SK-N-SH (cell line): ENCODE data around the gene SKI. TPM values are rescaled to one million over a fixed set of nuclear protein-coding genes. Genes with fewer than 3 reads are reported as not detected.

Source experiments
- CTCF ChIA-PET: fragments of 300-600, 350-600 bp; formaldehyde crosslinking; extraction: SDS; loops from one replicate; lab custom pipeline; 2021; lab: Yijun Ruan, JAX
- POLR2A ChIA-PET: fragments of 350-600 bp; sonication (Branson Sonifier 250); formaldehyde crosslinking; extraction: SDS; loops from one replicate; lab custom pipeline; 2020; ENCODE audit warnings: antibody characterized with exemption, inconsistent platforms; lab: Yijun Ruan, JAX
- DNase-seq: peaks from one replicate; pipeline ENCODE4 v3.0.0; 2012
- H2AFZ ChIP-seq: fragments of 200-600 bp; sonication (generic); 2 replicates; pipeline ENCODE4 v1.8.1; 2016; ENCODE audit warnings: antibody characterized with exemption, mild to moderate bottlenecking, low read depth
- H3F3A ChIP-seq: fragments of 200-600 bp; sonication (generic); replicated peaks from 2 replicates; pipeline ENCODE3; 2016; ENCODE audit warnings: antibody characterized with exemption, mild to moderate bottlenecking; ENCODE audit not compliant: insufficient read depth
- H3K27ac ChIP-seq, 2 experiments: fragments of 200-500 bp in 1 of 2; fragments of 200-600 bp in 1 of 2; sonication (Bioruptor generic) in 1 of 2; sonication (generic), shearing (Covaris generic) in 1 of 2; 2 replicates each; pipeline versions ENCODE4 v1.5.1 to v1.6.1; 2014 to 2016; ENCODE audit warnings: low read depth in 2 of 2, inconsistent platforms in 1 of 2, low read length in 1 of 2, mild to moderate bottlenecking in 1 of 2, mixed read lengths in 1 of 2
- H3K27me3 ChIP-seq: fragments of 200-600 bp; sonication (generic), shearing (Covaris generic); 2 replicates; pipeline ENCODE4 v1.6.1; 2016; ENCODE audit warnings: mixed run types; ENCODE audit not compliant: insufficient read depth
- H3K36me3 ChIP-seq, 2 experiments: fragments of 200-500 bp in 1 of 2; fragments of 200-600 bp in 1 of 2; sonication (Bioruptor generic) in 1 of 2; sonication (generic) in 1 of 2; replicated peaks in 1 of 2; 2 replicates each; pipeline versions ENCODE3 to v1.5.1; 2014 to 2016; ENCODE audit warnings: low read length in 1 of 2, mild to moderate bottlenecking in 1 of 2; ENCODE audit not compliant: insufficient read depth in 2 of 2, control insufficient read depth in 1 of 2
- H3K4me1 ChIP-seq, 2 experiments: fragments of 200-500 bp in 1 of 2; fragments of 200-600 bp in 1 of 2; sonication (Bioruptor generic) in 1 of 2; sonication (generic), shearing (Covaris generic) in 1 of 2; 2 replicates each; pipeline versions ENCODE4 v1.5.1 to v1.6.1; 2014 to 2016; ENCODE audit warnings: low read depth in 1 of 2, low read length in 1 of 2, mixed run types in 1 of 2; ENCODE audit not compliant: insufficient read depth in 2 of 2, control insufficient read depth in 1 of 2
- H3K4me2 ChIP-seq: fragments of 200-600 bp; sonication (generic), shearing (Covaris generic); 2 replicates; pipeline ENCODE4 v1.6.1; 2017; ENCODE audit warnings: mixed run types
- H3K4me3 ChIP-seq, 2 experiments: fragments of 200-500 bp in 1 of 2; fragments of 200-600 bp in 1 of 2; sonication (Bioruptor generic) in 1 of 2; sonication (generic), shearing (Covaris generic) in 1 of 2; 2 replicates each; pipeline versions ENCODE4 v1.5.1 to v1.8.1; 2014 to 2016; ENCODE audit warnings: low read depth in 2 of 2, inconsistent platforms in 1 of 2, low read length in 1 of 2, mild to moderate bottlenecking in 1 of 2, mixed read lengths in 1 of 2, moderate library complexity in 1 of 2
- H3K79me2 ChIP-seq: fragments of 200-600 bp; sonication (generic); 2 replicates; pipeline ENCODE4 v1.8.1; 2017; ENCODE audit warnings: mild to moderate bottlenecking; ENCODE audit not compliant: insufficient read depth
- H3K9ac ChIP-seq: fragments of 200-600 bp; sonication (generic); 2 replicates; pipeline ENCODE4 v1.6.1; 2017; ENCODE audit warnings: mixed run types
- H3K9me2 ChIP-seq: fragments of 200-600 bp; sonication (generic); 2 replicates; pipeline ENCODE4 v1.6.1; 2017; ENCODE audit warnings: mixed run types
- H3K9me3 ChIP-seq: fragments of 200-600 bp; sonication (generic); 2 replicates; pipeline ENCODE4 v1.6.1; 2017; ENCODE audit warnings: mixed run types, mild to moderate bottlenecking, moderate library complexity
- H4K20me1 ChIP-seq: fragments of 200-600 bp; sonication (generic); 2 replicates; pipeline ENCODE4 v1.6.1; 2017; ENCODE audit warnings: mild to moderate bottlenecking, mixed run types; ENCODE audit not compliant: insufficient read depth
- FOSL2 ChIP-seq: IDR thresholded peaks from 2 replicates; pipeline ENCODE4 v1.4.0; 2012; ENCODE audit warnings: low read depth, mild to moderate bottlenecking, moderate library complexity, borderline replicate concordance
- FOXJ3 ChIP-seq: sonication (generic); formaldehyde crosslinking; IDR thresholded peaks from 2 replicates; pipeline ENCODE4 v1.5.1; 2020; ENCODE audit warnings: mild to moderate bottlenecking, missing genetic modification reagents
- MAX ChIP-seq: IDR thresholded peaks from 2 replicates; pipeline ENCODE4 v1.4.0; 2012; ENCODE audit warnings: low read depth
- SIN3A ChIP-seq: IDR thresholded peaks from 2 replicates; pipeline ENCODE4 v1.6.1; 2012; ENCODE audit warnings: low read depth, mild to moderate bottlenecking, low read length, moderate library complexity, borderline replicate concordance
- SMC3 ChIP-seq: IDR thresholded peaks from 2 replicates; pipeline ENCODE4 v1.6.1; 2012; ENCODE audit warnings: low read depth, low read length, improper control_type of control experiment
- TAF1 ChIP-seq: IDR thresholded peaks from 2 replicates; pipeline ENCODE4 v1.6.1; 2012; ENCODE audit warnings: low read depth, mild to moderate bottlenecking, low read length, moderate library complexity, borderline replicate concordance
- ZBTB33 ChIP-seq: IDR thresholded peaks from 2 replicates; pipeline ENCODE4 v1.4.0; 2012; ENCODE audit warnings: low read depth, borderline replicate concordance
- WGBS: methylation state at CpG from one replicate; pipeline ENCODE4 v1.1.6; 2017; ENCODE audit warnings: low lambda C conversion rate; 5-methylcytosine and 5-hydroxymethylcytosine counted together
- polyA plus RNA-seq, 3 experiments: library from polyadenylated mRNA; depleted of rRNA; stranded (reverse); fragments of >200 nt; gene quantifications; 2 replicates each; pipeline ENCODE4 v1.2.3, GENCODE V29; 2012

Gene SKI
- polyA plus RNA-seq, 1 of the 3 experiments (the other 2 are of a cell fraction) = 7.2 TPM

GRCh38 chr1:2337081-2337480 lies 109.0 kb downstream of the SKI start:
- no peaks in the 10 kb centered on the region for H3K9me3 ChIP-seq
- no peak overlapping the region for H2AFZ ChIP-seq
- 81% methylated on average over 14 of the region's 23 CpGs for WGBS
- no peaks in the 10 kb centered on the region for H3K27me3 ChIP-seq
- H3K4me1 ChIP-seq = peaks cover 0 to 8% of the 10 kb centered on the region in 2 experiments; a peak in 1 of 4 replicates
- TF ChIP-seq FOSL2 (no peak), SMC3 (no peak), FOXJ3 (CRISPR knock-in tag) (no peak), TAF1 (no peak), MAX (no peak), SIN3A (no peak)
- TF ChIP-seq, all 33 proteins: peak for 0
- Histone ChIP-seq H3K9ac (no peak overlapping the region), H3K79me2 (no peaks in the 10 kb centered on the region), H3F3A (no peaks in the 10 kb centered on the region), H4K20me1 (no peaks in the 10 kb centered on the region), H3K36me3 (no peaks in the 10 kb centered on the region), H3K27ac (no peak overlapping the region), H3K9me2 (no peaks in the 10 kb centered on the region), H3K4me2 (no peak overlapping the region), H3K4me3 (no peak overlapping the region)
- POLR2A ChIA-PET = no interaction called here
- CTCF ChIA-PET = interaction anchor here (1.1 to 2.6 kb wide), 2 partner anchors 8 to 142 kb away, joined by 4 to 11 read pairs; partner anchors contain the start of gene FAAP20
- DNase-seq = no peak

- POLR2A ChIA-PET = no interaction called here
- H3K79me2 ChIP-seq = no peaks in the 10 kb centered on the region
- no peak for DNase-seq
- TF ChIP-seq ZBTB33 = no peak
- H4K20me1 ChIP-seq = no peaks in the 10 kb centered on the region
- H3K4me3 ChIP-seq = no peak overlapping the region
- no peak overlapping the region for H3K9ac ChIP-seq
- no peak overlapping the region for H3K27ac ChIP-seq
- CTCF ChIA-PET = interaction anchor here (1.1 to 2.6 kb wide), 2 partner anchors 9 to 142 kb away, joined by 4 to 11 read pairs; partner anchors contain the start of gene FAAP20
- H3F3A ChIP-seq = no peaks in the 10 kb centered on the region
- no peaks in the 10 kb centered on the region for H3K9me2 ChIP-seq
- no peak overlapping the region for H3K4me2 ChIP-seq
- no peaks in the 10 kb centered on the region for H3K27me3 ChIP-seq
- no peak overlapping the region for H2AFZ ChIP-seq
- no peaks in the 10 kb centered on the region for H3K36me3 ChIP-seq
- WGBS = 62% methylated on average over 5 of the region's 10 CpGs
- H3K4me1 ChIP-seq = peaks cover 0 to 12% of the 10 kb centered on the region in 2 experiments; a peak in 1 of 4 replicates
- no peaks in the 10 kb centered on the region for H3K9me3 ChIP-seq
These were observed 109.4 kb downstream of the SKI start for GRCh38 chr1:2337501-2337900.
